OCI-LY3 (cell line): ENCODE results near the gene CCDC63.

Experiments used
- CTCF ChIP-seq: fragments of 200-600, 300-600 bp; sonication (generic); IDR thresholded peaks from 2 replicates; pipeline ENCODE4 v1.5.1; 2014; ENCODE audit warnings: antibody characterized with exemption, low read length, low read depth
- EZH2phosphoT487 ChIP-seq: fragments of 200-600 bp; shearing (Covaris generic); IDR thresholded peaks from 2 replicates; pipeline ENCODE4 v1.6.1; 2018; ENCODE audit warnings: antibody characterized with exemption, mixed run types, low read depth

- TF ChIP-seq CTCF (no peak), EZH2phosphoT487 (no peak)
These were observed 3.1 kb downstream of the CCDC63 start for GRCh38 chr12:110849748-110850403.
